H1 (cell line): ENCODE results near the gene C1orf174. TPM values are rescaled to one million over a fixed set of nuclear protein-coding genes. Genes with fewer than 3 reads are reported as not detected.
A peak's percentile ranks its signal among the peaks of the same experiment; 100 is the strongest.

ENCODE experiments used
- CTCF ChIA-PET: fragments of 300-600 bp; sonication (Branson Sonifier 250); formaldehyde crosslinking; loops from one replicate; lab custom pipeline; 2021; ENCODE audit not compliant: partially characterized antibody; lab: Charles Lee
- POLR2A ChIA-PET: fragments of 300-600 bp; sonication (Branson Sonifier 250); formaldehyde crosslinking; loops from one replicate; lab custom pipeline; 2021; ENCODE audit warnings: inconsistent platforms; ENCODE audit not compliant: partially characterized antibody; lab: Charles Lee
- DNase-seq, 2 experiments: peaks; one replicate each; pipeline versions ENCODE4 v3.0.0 to v3.0.0-alpha.2; 2010 to 2022; ENCODE audit warnings: low spot score in 2 of 2, low read depth in 1 of 2, mixed read lengths in 1 of 2
- FAIRE-seq: peaks from 2 replicates; lab custom pipeline; 2011; peaks lifted over from hg19 to GRCh38; lab: Jason Lieb, UNC
- H2AFZ ChIP-seq: 2 replicates; pipeline ENCODE4 v1.8.1; 2012; ENCODE audit warnings: low read length, inconsistent platforms
- H2AK5ac ChIP-seq: 2 replicates; pipeline ENCODE4 v1.6.1; 2013; ENCODE audit warnings: low read depth, low read length
- H2BK120ac ChIP-seq: replicated peaks from 2 replicates; pipeline ENCODE3; 2013; ENCODE audit warnings: low read depth, low read length, inconsistent platforms
- H2BK12ac ChIP-seq: 2 replicates; pipeline ENCODE4 v1.6.1; 2013; ENCODE audit warnings: low read depth, low read length
- H2BK15ac ChIP-seq: 2 replicates; pipeline ENCODE4 v1.6.1; 2013; ENCODE audit warnings: low read length
- H2BK20ac ChIP-seq: 2 replicates; pipeline ENCODE4 v1.6.1; 2013; ENCODE audit warnings: low read length
- H2BK5ac ChIP-seq: 2 replicates; pipeline ENCODE4 v1.6.1; 2013; ENCODE audit warnings: low read depth, low read length
- H3K14ac ChIP-seq: 2 replicates; pipeline ENCODE4 v1.6.1; 2013; ENCODE audit warnings: inconsistent platforms; ENCODE audit not compliant: insufficient read length
- H3K18ac ChIP-seq: 2 replicates; pipeline ENCODE4 v1.6.1; 2013; ENCODE audit warnings: low read length; ENCODE audit errors: extremely low read depth
- H3K23ac ChIP-seq: 2 replicates; pipeline ENCODE4 v1.6.1; 2013; ENCODE audit warnings: inconsistent platforms; ENCODE audit not compliant: insufficient read length
- H3K23me2 ChIP-seq: 2 replicates; pipeline ENCODE4 v1.6.1; 2013; ENCODE audit warnings: low read depth, low read length
- H3K27ac ChIP-seq: 2 replicates; pipeline ENCODE4 v1.6.1; 2011; ENCODE audit warnings: low read depth, low read length, inconsistent platforms
- H3K27me3 ChIP-seq, 4 experiments: replicated peaks in 1 of 4; 1 replicate in 1 of 4; 2 replicates in 3 of 4; pipeline versions ENCODE4 v1.6.1 to v1.8.1; 2011 to 2013; ENCODE audit warnings: low read length in 3 of 4, mild to moderate bottlenecking in 3 of 4, inconsistent platforms in 2 of 4, mixed read lengths in 2 of 4, moderate library complexity in 1 of 4; ENCODE audit not compliant: control insufficient read depth in 3 of 4, insufficient read depth in 3 of 4; ENCODE audit errors: extremely low read depth in 1 of 4
- H3K36me3 ChIP-seq, 4 experiments: 2 replicates each; pipeline versions ENCODE4 v1.6.1 to v1.8.1; 2011 to 2013; ENCODE audit warnings: mild to moderate bottlenecking in 4 of 4, low read length in 3 of 4, moderate library complexity in 2 of 4, control low read depth in 1 of 4, inconsistent platforms in 1 of 4; ENCODE audit not compliant: insufficient read depth in 4 of 4, control insufficient read depth in 2 of 4
- H3K4ac ChIP-seq: replicated peaks from 2 replicates; pipeline ENCODE3; 2013; ENCODE audit warnings: low read length, low read depth, mixed read lengths, inconsistent platforms; ENCODE audit not compliant: insufficient read length
- H3K4me1 ChIP-seq, 4 experiments: replicated peaks in 1 of 4; 1 replicate in 1 of 4; 2 replicates in 3 of 4; pipeline versions ENCODE4 v1.6.1 to v1.8.1; 2011 to 2013; ENCODE audit warnings: low read length in 3 of 4, inconsistent platforms in 2 of 4, mixed read lengths in 1 of 4; ENCODE audit not compliant: insufficient read depth in 4 of 4, control insufficient read depth in 3 of 4
- H3K4me2 ChIP-seq, 2 experiments: 2 replicates each; pipeline versions ENCODE4 v1.6.1 to v1.8.1; 2011 to 2013; ENCODE audit warnings: low read depth in 2 of 2, low read length in 2 of 2, control low read depth in 1 of 2, inconsistent platforms in 1 of 2, mild to moderate bottlenecking in 1 of 2; ENCODE audit not compliant: insufficient read depth in 1 of 2
- H3K4me3 ChIP-seq, 4 experiments: fragments of 200-600, 300-600 bp in 1 of 4; sonication (generic), shearing (Covaris generic), sonication (Bioruptor Twin) in 1 of 4; 2 replicates each; pipeline versions ENCODE4 v1.5.1 to v1.8.1; 2011 to 2016; ENCODE audit warnings: low read length in 4 of 4, low read depth in 3 of 4, control low read depth in 2 of 4, inconsistent platforms in 2 of 4, mild to moderate bottlenecking in 2 of 4, mixed read lengths in 1 of 4, moderate library complexity in 1 of 4; ENCODE audit not compliant: insufficient read depth in 2 of 4; ENCODE audit errors: extremely low read depth in 1 of 4
- H3K56ac ChIP-seq: replicated peaks from 2 replicates; pipeline ENCODE3; 2013; ENCODE audit warnings: low read depth, mild to moderate bottlenecking, mixed read lengths, low read length, inconsistent platforms; ENCODE audit not compliant: insufficient read length
- H3K79me1 ChIP-seq: 2 replicates; pipeline ENCODE4 v1.6.1; 2013; ENCODE audit warnings: low read depth, low read length, control low read depth
- H3K79me2 ChIP-seq, 2 experiments: 2 replicates each; pipeline versions ENCODE4 v1.6.1 to v1.8.1; 2012 to 2013; ENCODE audit warnings: low read length in 2 of 2, mild to moderate bottlenecking in 2 of 2, inconsistent platforms in 1 of 2; ENCODE audit not compliant: insufficient read depth in 2 of 2, control insufficient read depth in 1 of 2
- H3K9ac ChIP-seq, 4 experiments: replicated peaks in 1 of 4; 1 replicate in 1 of 4; 2 replicates in 3 of 4; pipeline versions ENCODE4 v1.6.1 to v1.8.1; 2011 to 2013; ENCODE audit warnings: low read depth in 3 of 4, low read length in 3 of 4, control low read depth in 2 of 4, mild to moderate bottlenecking in 2 of 4, moderate library complexity in 2 of 4, inconsistent platforms in 1 of 4; ENCODE audit errors: extremely low read depth in 1 of 4
- H3K9me3 ChIP-seq, 2 experiments: 2 replicates each; pipeline versions ENCODE4 v1.6.1 to v1.8.1; 2012 to 2013; ENCODE audit warnings: mild to moderate bottlenecking in 2 of 2, moderate library complexity in 2 of 2, control low read depth in 1 of 2, inconsistent platforms in 1 of 2, low read depth in 1 of 2, low read length in 1 of 2, mixed read lengths in 1 of 2; ENCODE audit not compliant: insufficient read depth in 2 of 2
- H4K20me1 ChIP-seq, 2 experiments: replicated peaks in 1 of 2; 2 replicates each; pipeline versions ENCODE3 to v1.8.1; 2011 to 2013; ENCODE audit warnings: inconsistent platforms in 2 of 2, low read length in 2 of 2, mild to moderate bottlenecking in 1 of 2; ENCODE audit not compliant: insufficient read depth in 2 of 2, control insufficient read depth in 1 of 2
- H4K5ac ChIP-seq: 2 replicates; pipeline ENCODE4 v1.6.1; 2013; ENCODE audit warnings: low read length, low read depth, mixed read lengths, inconsistent platforms; ENCODE audit not compliant: insufficient read length
- H4K8ac ChIP-seq: 2 replicates; pipeline ENCODE4 v1.8.0; 2013; ENCODE audit warnings: mild to moderate bottlenecking, moderate library complexity, low read length, inconsistent platforms; ENCODE audit not compliant: insufficient read depth; ENCODE audit errors: extremely low read depth
- H4K91ac ChIP-seq: replicated peaks from 2 replicates; pipeline ENCODE3; 2013; ENCODE audit warnings: low read length, mixed read lengths, inconsistent platforms; ENCODE audit not compliant: insufficient read length
- ATF3 ChIP-seq: IDR thresholded peaks from 2 replicates; pipeline ENCODE4 v1.6.1; 2011; ENCODE audit warnings: low read depth, mild to moderate bottlenecking, low read length; ENCODE audit not compliant: insufficient read depth
- CBX8 ChIP-seq: fragments of 300-800, 300-1000 bp; sonication (generic); IDR thresholded peaks from 2 replicates; pipeline ENCODE4 v1.7.1; 2016; ENCODE audit warnings: low read depth, low read length, borderline replicate concordance
- HDAC2 ChIP-seq, 2 experiments: fragments of 300-600 bp in 1 of 2; sonication (generic) in 1 of 2; IDR thresholded peaks; 2 replicates each; pipeline ENCODE4 v1.6.1; 2011 to 2012; ENCODE audit warnings: low read depth in 2 of 2, low read length in 2 of 2, mild to moderate bottlenecking in 2 of 2, moderate library complexity in 2 of 2, borderline replicate concordance in 1 of 2, inconsistent platforms in 1 of 2
- NRF1 ChIP-seq: IDR thresholded peaks from 2 replicates; pipeline ENCODE4 v1.6.1; 2011; ENCODE audit warnings: mild to moderate bottlenecking, low read depth, low read length, improper control_type of control experiment
- POLR2AphosphoS5 ChIP-seq: IDR thresholded peaks from 2 replicates; pipeline ENCODE4 v1.6.1; 2011; ENCODE audit warnings: low read depth, low read length
- RAD21 ChIP-seq, 2 experiments: IDR thresholded peaks in 1 of 2; conservative IDR thresholded peaks in 1 of 2; 2 replicates each; pipeline ENCODE4 v1.6.1; 2011; ENCODE audit warnings: low read depth in 2 of 2, low read length in 2 of 2, improper control_type of control experiment in 1 of 2, inconsistent platforms in 1 of 2, mild to moderate bottlenecking in 1 of 2, moderate library complexity in 1 of 2
- SP4 ChIP-seq: IDR thresholded peaks from 2 replicates; pipeline ENCODE4 v1.6.1; 2012; ENCODE audit warnings: low read length, inconsistent platforms
- TBP ChIP-seq: IDR thresholded peaks from 2 replicates; pipeline ENCODE4 v1.6.1; 2011; ENCODE audit warnings: low read depth, low read length, improper control_type of control experiment
- WGBS, 2 experiments: shearing (Covaris generic) in 1 of 2; methylation state at CpG; one replicate each; pipeline versions ENCODE4 v1.1.6 to v1.1.7; 2013 to 2015; ENCODE audit warnings: low lambda C conversion rate in 2 of 2, mixed read lengths in 2 of 2, inconsistent platforms in 1 of 2, low coverage in 1 of 2, missing lambda C conversion rate in 1 of 2; ENCODE audit not compliant: insufficient replicate concordance in 2 of 2, insufficient coverage in 1 of 2, insufficient read length in 1 of 2; ENCODE audit errors: extremely low coverage in 1 of 2, missing lambda C conversion rate in 1 of 2; 5-methylcytosine and 5-hydroxymethylcytosine counted together
- polyA plus RNA-seq, 7 experiments: library from polyadenylated mRNA; depleted of rRNA in 3 of 7; stranded (reverse) in 5 of 7; unstranded in 2 of 7; fragments of >200 nt in 5 of 7; fragments of 200-250 nt in 2 of 7; gene quantifications; 1 replicate in 5 of 7; 2 replicates in 1 of 7; 4 replicates in 1 of 7; pipeline versions ENCODE4 v1.2.1 to v1.2.3, GENCODE V29; 2011 to 2013; ENCODE audit warnings: missing spikeins in 2 of 7, mixed read lengths in 2 of 7
- total RNA-seq: library from RNA; stranded (reverse); fragmentation: NEBNext Ultra II Directional; extraction: Animal tissue kit (Norgen Biotek cat#: 25700); gene quantifications from 2 replicates; pipeline ENCODE4 v1.2.1, GENCODE V29; 2021

The C1orf174 gene
- total and polyA plus RNA-seq, 2 of the 8 experiments (the other 6 are each of a cell fraction or from before 2014, with no cell fraction given), result 28.4 to 32.4 TPM

GRCh38 chr1:3856923-3857790 is 42.9 kb downstream of the C1orf174 start, which contains the start of the genes CEP104 and DFFB:
CEP104 (minus strand) TSS chr1:3857211; CDS start chr1:3852407, 4,804 bp downstream.
DFFB (plus strand) TSS chr1:3857476; CDS start chr1:3857604, 128 bp downstream.
- H3K27ac ChIP-seq, result no peak within 1 kb of the TSS
- H3K23ac ChIP-seq, result no peak within 1 kb of the TSS
- H3K79me2 ChIP-seq, result peaks cover 0 to 16% of the 10 kb centered on the region in 2 experiments; a peak in 2 of 4 replicates
- 1% methylated on average over 58 of the region's 73 CpGs; no CpG with 5 or more reads in 1 of the 2 experiments for WGBS, 2 experiments
- no peak within 1 kb of the TSS; the same call in 1 of the 2 replicates for H4K8ac ChIP-seq
- H4K5ac ChIP-seq, result peak within 1 kb of the TSS; percentile 75
- no peak within 1 kb of the TSS for H2BK120ac ChIP-seq
- H2BK5ac ChIP-seq, result no peak within 1 kb of the TSS
- peaks cover 0 to 3% (median 0%) of the 10 kb centered on the region in 4 experiments; a peak in 2 of 7 replicates for H3K27me3 ChIP-seq
- peaks cover 0 to 14% (median 8%) of the 10 kb centered on the region in 4 experiments; a peak in 5 of 7 replicates for H3K4me1 ChIP-seq
- peak within 1 kb of the TSS; percentile 63 to 88 (median 86) for H3K4me3 ChIP-seq
- H2BK12ac ChIP-seq, result no peak within 1 kb of the TSS
- H3K79me1 ChIP-seq, result peaks cover 6% of the 10 kb centered on the region; the same call in 1 of the 2 replicates
- no peak within 1 kb of the TSS for H2BK15ac ChIP-seq
- ChIA-PET CTCF (interaction anchor here (0.7 to 2.1 kb wide), 13 partner anchors 9 to 103 kb away, joined by 3 to 7 read pairs (median 3); no protein-coding TSS in a partner anchor), POLR2A (interaction anchor here (1.0 to 2.4 kb wide), 5 partner anchors 43 to 63 kb away, joined by 3 to 16 read pairs (median 5); partner anchors contain the start of genes C1orf174 and LRRC47)
- H3K4ac ChIP-seq, result no peak within 1 kb of the TSS
- peak; percentile 94 to 98 for DNase-seq
- H2AK5ac ChIP-seq, result no peak within 1 kb of the TSS
- peak within 1 kb of the TSS; percentile 60 for H4K91ac ChIP-seq
- H3K4me2 ChIP-seq, result peak within 1 kb of the TSS; percentile 70 to 79
- peak within 1 kb of the TSS; percentile 85 for H3K18ac ChIP-seq
- no peaks in the 10 kb centered on the region for H3K9me3 ChIP-seq
- H3K36me3 ChIP-seq, result no peaks in the 10 kb centered on the region
- H2BK20ac ChIP-seq, result no peak within 1 kb of the TSS
- H3K14ac ChIP-seq, result no peak within 1 kb of the TSS
- H3K56ac ChIP-seq, result peak within 1 kb of the TSS; percentile 10
- peak within 1 kb of the TSS; percentile 81; the same call in 1 of the 2 replicates for H2AFZ ChIP-seq
- peak within 1 kb of the TSS in 3 of 4 experiments; percentile 17 to 56 (median 53); a peak in 2 of 7 replicates for H3K9ac ChIP-seq
- FAIRE-seq, result peak; percentile 80
- peaks cover 2% of the 10 kb centered on the region in 2 experiments for H4K20me1 ChIP-seq
- H3K23me2 ChIP-seq, result peaks cover 9% of the 10 kb centered on the region; the same call in 1 of the 2 replicates
- TF ChIP-seq SP4 (peak; percentile 85; the same call in 1 of the 2 replicates), NRF1 (peak; percentile 98), HDAC2 (IDR thresholded peaks at IDR 0.05; ENCODE audit: borderline replicate concordance in 1 of 2, low read depth in 2 of 2, low read length in 2 of 2) (0 out of 4 replicates have a peak, but pooled peaks of 1 of the 2 experiments have one; percentile 36), RAD21 (IDR thresholded peaks at IDR 0.05 in 1 of 2, conservative IDR thresholded peaks at IDR 0.05 in 1 of 2; ENCODE audit: low read depth in 2 of 2, low read length in 2 of 2) (peak; percentile 12 to 41; a peak in 3 of 4 replicates), ATF3 (peak; percentile 40), CBX8 (no peak), TBP (no peak; the same call in 1 of the 2 replicates), POLR2AphosphoS5 (no peak)
